ENCODE results near the gene SMLR1. TPM values are rescaled to one million over a fixed set of nuclear protein-coding genes. Genes with fewer than 3 reads are reported as not detected.

The SMLR1 gene
- total RNA-seq, 1 donor from 2014 or later, result not detected

DNA sequence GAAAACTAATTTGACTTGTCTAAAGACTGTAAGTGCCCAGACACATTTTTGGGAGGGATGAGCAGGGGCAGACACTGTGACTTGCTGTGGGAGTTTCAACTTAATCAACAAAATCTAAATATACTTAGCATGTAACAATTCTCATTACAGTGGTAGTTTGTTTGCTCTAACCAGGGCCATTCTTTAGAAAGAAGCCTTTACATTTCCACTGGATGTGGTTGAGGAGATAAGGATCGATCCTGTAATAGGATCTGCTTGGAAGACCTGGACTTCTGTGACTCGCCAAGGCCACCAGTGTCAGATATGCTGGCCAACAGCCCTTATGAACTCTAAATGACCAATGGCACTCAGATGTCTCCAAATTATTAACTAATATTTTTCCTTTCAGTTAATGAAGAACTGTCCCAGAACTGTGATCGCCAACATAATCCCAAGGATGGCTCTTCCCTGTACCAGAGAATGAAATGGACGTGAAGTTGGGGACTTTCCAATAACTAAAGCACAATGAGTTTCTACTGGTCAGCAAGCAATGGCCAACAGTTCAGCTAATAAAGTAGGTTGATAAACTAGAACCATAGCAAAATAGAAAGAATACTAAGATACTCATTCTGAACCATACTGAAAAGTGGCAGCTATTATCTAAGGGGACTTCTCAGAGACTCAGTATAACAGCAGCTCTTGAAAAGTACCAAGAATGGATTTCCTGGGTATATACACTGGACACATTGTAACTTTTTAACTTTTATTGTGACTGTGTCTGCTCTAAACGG is 7.5 kb downstream of the SMLR1 start:
- no peaks in the 10 kb centered on the region for H3K9me3 Mint-ChIP-seq (ENCODE audit: unreplicated experiment)
- peaks cover 2% of the 10 kb centered on the region for H3K36me3 Mint-ChIP-seq (ENCODE audit: unreplicated experiment)

DNA sequence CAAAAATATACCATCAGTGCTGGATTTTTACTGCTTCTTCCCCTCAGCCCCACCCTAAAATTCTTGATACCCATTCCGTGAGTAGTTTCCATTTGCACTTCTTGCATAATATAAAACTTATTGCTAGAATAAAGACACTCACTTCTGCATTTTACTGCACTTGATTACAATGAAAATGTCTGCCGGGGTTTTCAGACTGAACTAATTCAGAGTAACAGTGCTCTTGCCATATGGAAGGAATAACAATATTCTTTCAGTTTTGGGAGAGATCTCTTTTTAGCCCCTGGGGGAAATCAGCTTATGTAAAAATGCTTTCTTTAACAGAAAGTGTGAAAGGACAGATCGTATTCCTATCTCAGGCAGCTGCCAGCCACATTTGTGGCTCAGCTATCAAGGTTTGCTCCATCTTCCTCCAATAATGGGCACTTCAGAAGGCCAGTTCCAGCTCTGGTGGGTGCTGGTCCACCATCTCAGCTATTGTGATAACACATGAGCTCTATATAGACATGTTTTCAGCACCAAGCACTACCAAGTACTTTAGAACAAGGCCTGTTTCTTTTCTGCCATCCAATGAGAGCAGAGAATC is 8.9 kb downstream of the SMLR1 start:
- H3K36me3 Mint-ChIP-seq (ENCODE audit: unreplicated experiment), result peaks cover 2% of the 10 kb centered on the region
- TF ChIP-seq, protein P1, sequence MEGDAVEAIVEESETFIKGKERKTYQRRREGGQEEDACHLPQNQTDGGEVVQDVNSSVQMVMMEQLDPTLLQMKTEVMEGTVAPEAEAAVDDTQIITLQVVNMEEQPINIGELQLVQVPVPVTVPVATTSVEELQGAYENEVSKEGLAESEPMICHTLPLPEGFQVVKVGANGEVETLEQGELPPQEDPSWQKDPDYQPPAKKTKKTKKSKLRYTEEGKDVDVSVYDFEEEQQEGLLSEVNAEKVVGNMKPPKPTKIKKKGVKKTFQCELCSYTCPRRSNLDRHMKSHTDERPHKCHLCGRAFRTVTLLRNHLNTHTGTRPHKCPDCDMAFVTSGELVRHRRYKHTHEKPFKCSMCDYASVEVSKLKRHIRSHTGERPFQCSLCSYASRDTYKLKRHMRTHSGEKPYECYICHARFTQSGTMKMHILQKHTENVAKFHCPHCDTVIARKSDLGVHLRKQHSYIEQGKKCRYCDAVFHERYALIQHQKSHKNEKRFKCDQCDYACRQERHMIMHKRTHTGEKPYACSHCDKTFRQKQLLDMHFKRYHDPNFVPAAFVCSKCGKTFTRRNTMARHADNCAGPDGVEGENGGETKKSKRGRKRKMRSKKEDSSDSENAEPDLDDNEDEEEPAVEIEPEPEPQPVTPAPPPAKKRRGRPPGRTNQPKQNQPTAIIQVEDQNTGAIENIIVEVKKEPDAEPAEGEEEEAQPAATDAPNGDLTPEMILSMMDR (IDR thresholded peaks at IDR 0.05), result no peak

More for the DNA sequence above, 7.5 kb downstream of the SMLR1 start:
- no peak for DNase-seq (ENCODE audit: extremely low spot score, unreplicated experiment)
- peaks cover 24% of the 10 kb centered on the region for H3K4me1 Mint-ChIP-seq (ENCODE audit: unreplicated experiment)
- no peaks in the 10 kb centered on the region for H3K27me3 Mint-ChIP-seq (ENCODE audit: unreplicated experiment)
- TF ChIP-seq, protein P1 (IDR thresholded peaks at IDR 0.05), result no peak
- no peak overlapping the region for H3K27ac Mint-ChIP-seq (ENCODE audit: unreplicated experiment)
- H3K4me3 Mint-ChIP-seq (ENCODE audit: unreplicated experiment), result no peak overlapping the region

DNA sequence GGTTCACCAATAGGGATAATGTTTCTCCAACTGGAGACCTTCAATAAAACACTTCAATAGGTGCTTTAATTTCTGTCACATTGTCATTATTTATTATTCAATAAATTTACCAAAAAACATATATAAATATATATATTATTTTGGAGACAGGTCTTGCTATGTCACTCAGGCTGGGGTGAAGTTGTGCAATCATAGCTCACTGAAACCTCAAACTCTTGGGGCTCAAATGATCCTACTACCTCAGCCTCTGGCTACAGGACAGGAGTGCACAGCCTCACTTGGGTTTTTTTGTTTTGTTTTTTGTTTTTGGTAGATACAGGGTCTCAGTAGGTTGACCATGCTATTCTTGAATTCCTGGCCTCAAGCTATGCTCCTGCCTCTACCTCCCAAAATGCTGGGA is 9.9 kb downstream of the SMLR1 start:
- TF ChIP-seq, protein P1 (IDR thresholded peaks at IDR 0.05), result no peak
- Mint-ChIP-seq H3K9me3 (ENCODE audit: unreplicated experiment) (no peaks in the 10 kb centered on the region), H3K4me3 (ENCODE audit: unreplicated experiment) (no peak overlapping the region), H3K27ac (ENCODE audit: unreplicated experiment) (no peak overlapping the region), H3K36me3 (ENCODE audit: unreplicated experiment) (peaks cover 2% of the 10 kb centered on the region), H3K4me1 (ENCODE audit: unreplicated experiment) (peaks cover 27% of the 10 kb centered on the region), H3K27me3 (ENCODE audit: unreplicated experiment) (no peaks in the 10 kb centered on the region)
- DNase-seq (ENCODE audit: extremely low spot score, unreplicated experiment), result no peak

More for the DNA sequence above, 8.9 kb downstream of the SMLR1 start:
- no peak overlapping the region for H3K27ac Mint-ChIP-seq (ENCODE audit: unreplicated experiment)
- peaks cover 27% of the 10 kb centered on the region for H3K4me1 Mint-ChIP-seq (ENCODE audit: unreplicated experiment)
- no peak for DNase-seq (ENCODE audit: extremely low spot score, unreplicated experiment)
- no peaks in the 10 kb centered on the region for H3K9me3 Mint-ChIP-seq (ENCODE audit: unreplicated experiment)
- H3K27me3 Mint-ChIP-seq (ENCODE audit: unreplicated experiment), result no peaks in the 10 kb centered on the region
- H3K4me3 Mint-ChIP-seq (ENCODE audit: unreplicated experiment), result no peak overlapping the region

DNA sequence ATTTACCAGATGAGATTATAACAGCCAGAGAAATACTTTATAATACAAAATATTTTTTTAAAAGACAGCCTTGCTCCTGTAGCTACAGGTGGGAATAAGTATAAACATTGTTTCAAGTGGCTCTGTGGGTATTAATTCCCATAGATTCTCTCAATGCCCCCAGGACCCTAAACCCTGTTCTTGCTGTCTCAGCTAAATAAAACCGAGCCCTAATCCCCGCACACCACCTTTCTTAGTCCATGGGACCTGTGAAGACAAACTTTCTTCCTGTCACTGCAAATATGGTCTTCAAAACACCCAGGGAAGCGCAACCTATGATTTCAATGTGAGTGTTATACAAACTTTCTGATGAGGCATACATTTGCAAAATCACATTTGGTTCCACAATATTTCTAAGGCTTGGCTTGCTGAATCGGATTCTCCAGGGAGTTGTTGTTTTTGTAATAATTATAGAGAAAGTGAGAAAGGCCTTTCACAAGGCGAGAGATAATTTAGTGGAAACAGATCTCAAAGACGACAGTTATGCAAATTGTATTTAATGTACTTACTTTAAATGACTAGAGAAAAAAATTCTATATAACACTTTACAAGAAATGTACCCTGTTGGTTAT is 11.1 kb downstream of the SMLR1 start:
- DNase-seq (ENCODE audit: extremely low spot score, unreplicated experiment), result no peak
- H3K27ac Mint-ChIP-seq (ENCODE audit: unreplicated experiment), result no peak overlapping the region
- H3K4me1 Mint-ChIP-seq (ENCODE audit: unreplicated experiment), result peaks cover 29% of the 10 kb centered on the region
- no peak overlapping the region for H3K4me3 Mint-ChIP-seq (ENCODE audit: unreplicated experiment)
- H3K9me3 Mint-ChIP-seq (ENCODE audit: unreplicated experiment), result no peaks in the 10 kb centered on the region
- no peaks in the 10 kb centered on the region for H3K27me3 Mint-ChIP-seq (ENCODE audit: unreplicated experiment)
- H3K36me3 Mint-ChIP-seq (ENCODE audit: unreplicated experiment), result peaks cover 2% of the 10 kb centered on the region
- TF ChIP-seq, protein P1 (IDR thresholded peaks at IDR 0.05), result no peak

DNA sequence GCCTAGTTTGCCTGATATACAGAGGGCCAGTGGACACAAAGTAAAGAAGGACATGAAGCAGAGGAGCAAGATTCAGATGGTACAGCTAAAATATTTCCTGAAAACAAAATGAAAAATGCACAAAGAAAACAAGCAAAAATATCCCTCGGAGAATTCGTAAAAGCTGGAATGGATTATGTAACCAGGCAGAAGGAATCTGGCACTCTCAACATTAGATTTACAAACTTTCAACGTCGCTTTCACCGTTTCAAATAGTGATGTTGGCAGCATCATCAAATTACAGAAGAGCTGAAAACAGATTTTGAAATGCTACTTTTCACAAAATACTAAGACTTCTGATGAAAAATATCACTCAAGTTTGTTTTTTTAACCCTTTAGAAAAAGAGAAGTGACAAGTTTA is 11.7 kb downstream of the SMLR1 start:
- H3K27me3 Mint-ChIP-seq (ENCODE audit: unreplicated experiment), result no peaks in the 10 kb centered on the region
- H3K36me3 Mint-ChIP-seq (ENCODE audit: unreplicated experiment), result peaks cover 2% of the 10 kb centered on the region
- no peaks in the 10 kb centered on the region for H3K9me3 Mint-ChIP-seq (ENCODE audit: unreplicated experiment)
- no peak overlapping the region for H3K4me3 Mint-ChIP-seq (ENCODE audit: unreplicated experiment)
- no peak overlapping the region for H3K27ac Mint-ChIP-seq (ENCODE audit: unreplicated experiment)
- H3K4me1 Mint-ChIP-seq (ENCODE audit: unreplicated experiment), result peaks cover 30% of the 10 kb centered on the region
- TF ChIP-seq, protein P1 (IDR thresholded peaks at IDR 0.05), result no peak
- no peak for DNase-seq (ENCODE audit: extremely low spot score, unreplicated experiment)

All from osteocyte (in vitro differentiated cells).